Measurements from ENCODE around the gene SMG1.

DNA sequence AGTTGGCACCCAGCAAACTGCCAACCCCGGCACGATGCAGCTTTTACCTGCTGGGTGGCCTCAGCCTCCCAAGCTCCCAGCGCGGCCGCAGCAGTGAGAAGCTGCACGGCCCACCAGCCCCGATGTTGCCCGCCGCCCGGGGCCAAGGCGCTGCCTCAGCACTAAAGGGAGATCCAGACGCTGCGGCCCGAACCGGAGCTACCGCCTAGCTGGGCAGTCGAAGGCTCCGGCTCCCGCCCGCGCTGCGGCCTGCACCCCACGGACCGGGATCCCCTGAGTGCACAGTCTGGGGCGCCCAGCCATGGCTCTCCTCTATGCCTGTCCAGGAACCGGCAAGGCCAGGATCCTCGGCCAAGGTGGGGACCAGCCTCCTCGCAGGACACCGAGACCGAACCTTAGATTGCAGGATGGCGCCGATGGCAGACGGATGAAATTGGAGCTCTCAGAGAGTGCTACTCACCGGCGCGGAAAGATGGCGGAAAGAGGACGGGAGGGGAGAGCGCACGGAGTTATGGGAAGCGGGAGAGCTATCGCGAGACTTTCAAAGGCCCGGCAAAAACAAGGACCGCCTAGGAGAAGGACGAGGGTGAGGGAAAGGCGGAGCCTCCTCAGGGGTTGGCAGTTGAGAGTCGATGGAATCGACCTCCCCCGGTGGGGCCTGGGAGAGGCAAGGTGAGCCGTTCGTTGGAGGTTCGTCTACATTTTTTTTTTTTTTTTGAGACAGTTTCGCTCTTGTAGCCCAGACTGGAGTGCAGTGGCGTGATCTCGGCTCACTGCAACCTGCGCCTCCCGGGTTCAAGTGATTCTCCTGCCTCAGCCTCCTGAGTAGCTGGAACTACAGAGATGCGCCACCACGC lies 136.1 kb downstream of the SMG1 start, which contains the start of gene RPS15A:
- TF ChIP-seq, protein P1, sequence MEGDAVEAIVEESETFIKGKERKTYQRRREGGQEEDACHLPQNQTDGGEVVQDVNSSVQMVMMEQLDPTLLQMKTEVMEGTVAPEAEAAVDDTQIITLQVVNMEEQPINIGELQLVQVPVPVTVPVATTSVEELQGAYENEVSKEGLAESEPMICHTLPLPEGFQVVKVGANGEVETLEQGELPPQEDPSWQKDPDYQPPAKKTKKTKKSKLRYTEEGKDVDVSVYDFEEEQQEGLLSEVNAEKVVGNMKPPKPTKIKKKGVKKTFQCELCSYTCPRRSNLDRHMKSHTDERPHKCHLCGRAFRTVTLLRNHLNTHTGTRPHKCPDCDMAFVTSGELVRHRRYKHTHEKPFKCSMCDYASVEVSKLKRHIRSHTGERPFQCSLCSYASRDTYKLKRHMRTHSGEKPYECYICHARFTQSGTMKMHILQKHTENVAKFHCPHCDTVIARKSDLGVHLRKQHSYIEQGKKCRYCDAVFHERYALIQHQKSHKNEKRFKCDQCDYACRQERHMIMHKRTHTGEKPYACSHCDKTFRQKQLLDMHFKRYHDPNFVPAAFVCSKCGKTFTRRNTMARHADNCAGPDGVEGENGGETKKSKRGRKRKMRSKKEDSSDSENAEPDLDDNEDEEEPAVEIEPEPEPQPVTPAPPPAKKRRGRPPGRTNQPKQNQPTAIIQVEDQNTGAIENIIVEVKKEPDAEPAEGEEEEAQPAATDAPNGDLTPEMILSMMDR (conservative IDR thresholded peaks at IDR 0.05; ENCODE audit: low read depth, low read length): no peak
- TF ChIP-seq EZH2 (IDR thresholded peaks at IDR 0.05; ENCODE audit: borderline replicate concordance, low read depth, low read length, poor library complexity, severe bottlenecking): no peak
